ENCODE measurements around the gene SPATA45. TPM values are rescaled to one million over a fixed set of nuclear protein-coding genes. Genes with fewer than 3 reads are reported as not detected.

SPATA45 gene
- total and polyA plus RNA-seq, 2 of the 13 experiments (the other 11 are each of a cell fraction or from before 2014, with no cell fraction given), result 0.17 to 0.64 TPM

DNA sequence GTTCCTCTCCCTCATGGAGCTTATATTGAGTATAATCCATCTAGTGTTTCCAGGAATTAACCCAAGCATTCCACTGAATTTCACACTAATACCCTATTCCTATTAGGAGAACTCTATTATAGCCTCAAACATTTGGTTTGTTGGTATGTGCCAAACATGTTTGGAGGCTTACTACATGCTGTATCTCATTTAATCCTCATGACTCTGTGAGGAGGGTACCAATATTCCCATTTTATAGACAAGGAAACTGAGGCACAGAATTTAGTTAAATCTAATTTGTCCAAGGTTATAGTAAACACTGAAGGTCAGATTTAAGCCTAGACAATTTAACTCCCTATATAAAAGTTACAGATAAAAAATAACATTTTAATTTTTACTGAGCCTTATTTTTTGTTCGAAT lies 19.7 kb upstream of the SPATA45 start:
- peaks cover 3% of the 10 kb centered on the region; the same call in 1 of the 2 replicates for H4K20me1 ChIP-seq (ENCODE audit: insufficient read depth, low read length)
- no TSS peak for BruUV-seq (replicated peaks)
- H3K27ac ChIP-seq (ENCODE audit: extremely low read length, insufficient read depth, low read length), result no peak overlapping the region
- H2AFZ ChIP-seq (ENCODE audit: low read length), result no peak overlapping the region
- WGBS (ENCODE audit: low lambda C conversion rate), result 56% methylated on average over 1 of the region's 1 CpG
- H3K9me3 ChIP-seq (ENCODE audit: low read length), result no peaks in the 10 kb centered on the region
- H3K9ac ChIP-seq (ENCODE audit: insufficient read depth, low read depth, low read length), result no peak overlapping the region
- no peaks in the 10 kb centered on the region for H3K27me3 ChIP-seq (ENCODE audit: control insufficient read depth in 1 of 2, insufficient read depth in 2 of 2, low read length in 2 of 2)
- no peak overlapping the region for H3K4me3 ChIP-seq (replicated peaks in 1 of 3; ENCODE audit: insufficient read depth in 1 of 3, low read depth in 2 of 3, low read length in 3 of 3)
- intact Hi-C loops (cut with micrococcal nuclease; ENCODE audit: unreplicated experiment) (no loop called here), in situ Hi-C loops (cut with HindIII; ENCODE audit: extremely low pct_ligation_motif_present, low pct_unique_long_range_greater_than_20kb) (no loop called here)
- ChIA-PET POLR2A (interaction anchor here (0.8 kb wide), 1 partner anchor 9 kb away, joined by 4 read pairs; the partner anchor contains the start of gene FLVCR1), CTCF (ENCODE audit: low intra/inter-chr PET ratio, low total read pairs) (no interaction called here)
- FAIRE-seq, result no peak
- peaks cover 37% of the 10 kb centered on the region for H3K4me1 ChIP-seq (ENCODE audit: insufficient read depth, low read length)
- no peak overlapping the region for H3K4me2 ChIP-seq (ENCODE audit: low read depth, low read length)
- peaks cover 23% of the 10 kb centered on the region for H3K79me2 ChIP-seq (ENCODE audit: insufficient read depth, low read length)
- no peak for DNase-seq (ENCODE audit: low spot score)
- peaks cover 4 to 32% of the 10 kb centered on the region in 2 experiments; a peak in 4 of 5 replicates for H3K36me3 ChIP-seq (replicated peaks in 1 of 2; ENCODE audit: control insufficient read depth in 1 of 2, insufficient read depth in 2 of 2, low read length in 2 of 2)
- no peak for ATAC-seq
- peak; percentile 76 for TF ChIP-seq ZNF629 (CRISPR knock-in tag; conservative IDR thresholded peaks at IDR 0.05)
- no peak for TF ChIP-seq TP53 (CRISPR knock-in tag; conservative IDR thresholded peaks at IDR 0.05)
- no peak for TF ChIP-seq RBM39 (IDR thresholded peaks at IDR 0.05; ENCODE audit: low read depth, low read length, poor library complexity, severe bottlenecking)
- no peak for TF ChIP-seq NFAT5 (CRISPR knock-in tag; IDR thresholded peaks at IDR 0.05)

Measured in HepG2 (cell line).